ENCODE results near the gene ITGB4. TPM values are rescaled to one million over a fixed set of nuclear protein-coding genes. Genes with fewer than 3 reads are reported as not detected.
A peak's percentile ranks its signal among the peaks of the same experiment; 100 is the strongest.

The ITGB4 gene
- total and polyA plus RNA-seq, 9 of the 15 experiments (the other 6 are each of a cell fraction or from before 2014, with no cell fraction given) = 0.05 to 2.8 (median 0.76) TPM; not detected in 3

DNA sequence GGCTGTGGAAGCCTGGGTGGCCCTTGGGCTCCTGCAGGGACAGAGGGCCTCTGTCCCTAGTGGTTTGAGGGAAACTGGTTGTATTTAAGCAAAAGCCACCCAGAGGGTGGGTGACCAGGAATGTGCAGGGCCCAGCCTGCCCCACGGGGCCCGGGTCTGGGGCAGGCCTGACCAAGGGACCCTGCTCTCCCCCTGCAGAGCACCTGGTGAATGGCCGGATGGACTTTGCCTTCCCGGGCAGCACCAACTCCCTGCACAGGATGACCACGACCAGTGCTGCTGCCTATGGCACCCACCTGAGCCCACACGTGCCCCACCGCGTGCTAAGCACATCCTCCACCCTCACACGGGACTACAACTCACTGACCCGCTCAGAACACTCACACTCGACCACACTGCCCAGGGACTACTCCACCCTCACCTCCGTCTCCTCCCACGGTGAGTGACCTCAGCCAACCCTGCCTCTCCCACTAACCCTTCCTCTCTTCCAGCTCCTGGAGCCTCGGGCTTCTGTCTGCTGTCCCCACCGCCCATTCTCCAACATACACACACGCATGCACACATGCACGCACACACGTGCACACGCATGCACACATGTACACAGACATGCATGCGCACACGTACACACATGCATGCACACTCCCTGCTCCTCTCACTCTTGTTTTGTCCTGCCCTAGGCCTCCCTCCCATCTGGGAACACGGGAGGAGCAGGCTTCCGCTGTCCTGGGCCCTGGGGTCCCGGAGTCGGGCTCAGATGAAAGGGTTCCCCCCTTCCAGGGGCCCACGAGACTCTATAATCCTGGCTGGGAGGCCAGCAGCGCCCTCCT, 33.3 kb downstream of the ITGB4 start (continued):
- peak; percentile 51 for TF ChIP-seq EGR1 (conservative IDR thresholded peaks at IDR 0.05)
- TF ChIP-seq, protein P1, sequence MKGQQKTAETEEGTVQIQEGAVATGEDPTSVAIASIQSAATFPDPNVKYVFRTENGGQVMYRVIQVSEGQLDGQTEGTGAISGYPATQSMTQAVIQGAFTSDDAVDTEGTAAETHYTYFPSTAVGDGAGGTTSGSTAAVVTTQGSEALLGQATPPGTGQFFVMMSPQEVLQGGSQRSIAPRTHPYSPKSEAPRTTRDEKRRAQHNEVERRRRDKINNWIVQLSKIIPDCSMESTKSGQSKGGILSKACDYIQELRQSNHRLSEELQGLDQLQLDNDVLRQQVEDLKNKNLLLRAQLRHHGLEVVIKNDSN (CRISPR knock-in tag; IDR thresholded peaks at IDR 0.05) = peak; percentile 30; the same call in 1 of the 2 replicates
- peak; percentile 22 for TF ChIP-seq TBP (optimal IDR thresholded peaks at IDR 0.05; ENCODE audit: low read depth, low read length)
- TF ChIP-seq HSF4 (CRISPR knock-in tag; IDR thresholded peaks at IDR 0.05; ENCODE audit: borderline replicate concordance) = no peak
- TF ChIP-seq, protein P2, sequence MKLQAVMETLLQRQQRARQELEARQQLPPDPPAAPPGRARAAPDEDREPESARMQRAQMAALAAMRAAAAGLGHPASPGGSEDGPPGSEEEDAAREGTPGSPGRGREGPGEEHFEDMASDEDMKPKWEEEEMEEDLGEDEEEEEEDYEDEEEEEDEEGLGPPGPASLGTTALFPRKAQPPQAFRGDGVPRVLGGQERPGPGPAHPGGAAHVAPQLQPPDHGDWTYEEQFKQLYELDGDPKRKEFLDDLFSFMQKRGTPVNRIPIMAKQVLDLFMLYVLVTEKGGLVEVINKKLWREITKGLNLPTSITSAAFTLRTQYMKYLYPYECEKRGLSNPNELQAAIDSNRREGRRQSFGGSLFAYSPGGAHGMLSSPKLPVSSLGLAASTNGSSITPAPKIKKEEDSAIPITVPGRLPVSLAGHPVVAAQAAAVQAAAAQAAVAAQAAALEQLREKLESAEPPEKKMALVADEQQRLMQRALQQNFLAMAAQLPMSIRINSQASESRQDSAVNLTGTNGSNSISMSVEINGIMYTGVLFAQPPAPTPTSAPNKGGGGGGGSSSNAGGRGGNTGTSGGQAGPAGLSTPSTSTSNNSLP (IDR thresholded peaks at IDR 0.05; ENCODE audit: borderline replicate concordance, low read depth, low read length) = no peak
- TF ChIP-seq, protein P3, sequence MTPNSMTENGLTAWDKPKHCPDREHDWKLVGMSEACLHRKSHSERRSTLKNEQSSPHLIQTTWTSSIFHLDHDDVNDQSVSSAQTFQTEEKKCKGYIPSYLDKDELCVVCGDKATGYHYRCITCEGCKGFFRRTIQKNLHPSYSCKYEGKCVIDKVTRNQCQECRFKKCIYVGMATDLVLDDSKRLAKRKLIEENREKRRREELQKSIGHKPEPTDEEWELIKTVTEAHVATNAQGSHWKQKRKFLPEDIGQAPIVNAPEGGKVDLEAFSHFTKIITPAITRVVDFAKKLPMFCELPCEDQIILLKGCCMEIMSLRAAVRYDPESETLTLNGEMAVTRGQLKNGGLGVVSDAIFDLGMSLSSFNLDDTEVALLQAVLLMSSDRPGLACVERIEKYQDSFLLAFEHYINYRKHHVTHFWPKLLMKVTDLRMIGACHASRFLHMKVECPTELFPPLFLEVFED (CRISPR knock-in tag; conservative IDR thresholded peaks at IDR 0.05) = 0 out of 2 replicates have a peak, but pooled peaks have one; percentile 25
- peak; percentile 26; the same call in 1 of the 2 replicates for TF ChIP-seq BCOR (IDR thresholded peaks at IDR 0.05)
- no peak for TF ChIP-seq POLR2B (IDR thresholded peaks at IDR 0.05; ENCODE audit: low read depth, partially characterized antibody)
- TF ChIP-seq FOXA3 (CRISPR knock-in tag; conservative IDR thresholded peaks at IDR 0.05 in 1 of 2, IDR thresholded peaks at IDR 0.05 in 1 of 2) = no peak; a peak in 1 of 4 replicates
- TF ChIP-seq, protein P4, sequence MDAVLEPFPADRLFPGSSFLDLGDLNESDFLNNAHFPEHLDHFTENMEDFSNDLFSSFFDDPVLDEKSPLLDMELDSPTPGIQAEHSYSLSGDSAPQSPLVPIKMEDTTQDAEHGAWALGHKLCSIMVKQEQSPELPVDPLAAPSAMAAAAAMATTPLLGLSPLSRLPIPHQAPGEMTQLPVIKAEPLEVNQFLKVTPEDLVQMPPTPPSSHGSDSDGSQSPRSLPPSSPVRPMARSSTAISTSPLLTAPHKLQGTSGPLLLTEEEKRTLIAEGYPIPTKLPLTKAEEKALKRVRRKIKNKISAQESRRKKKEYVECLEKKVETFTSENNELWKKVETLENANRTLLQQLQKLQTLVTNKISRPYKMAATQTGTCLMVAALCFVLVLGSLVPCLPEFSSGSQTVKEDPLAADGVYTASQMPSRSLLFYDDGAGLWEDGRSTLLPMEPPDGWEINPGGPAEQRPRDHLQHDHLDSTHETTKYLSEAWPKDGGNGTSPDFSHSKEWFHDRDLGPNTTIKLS (IDR thresholded peaks at IDR 0.05; ENCODE audit: borderline replicate concordance, low read depth) = no peak
- TF ChIP-seq ZNF24 (IDR thresholded peaks at IDR 0.05) = no peak
- TF ChIP-seq ZBTB8A (IDR thresholded peaks at IDR 0.05; ENCODE audit: partially characterized antibody) = no peak
- TF ChIP-seq CBX1 (IDR thresholded peaks at IDR 0.05; ENCODE audit: low read depth) = no peak
- TF ChIP-seq LARP7 (IDR thresholded peaks at IDR 0.05) = no peak
- peak; percentile 27; the same call in 1 of the 2 replicates for TF ChIP-seq ZBTB7A (IDR thresholded peaks at IDR 0.05; ENCODE audit: borderline replicate concordance, control insufficient read depth, low read depth, low read length)
- TF ChIP-seq CTBP1 (IDR thresholded peaks at IDR 0.05; ENCODE audit: borderline replicate concordance) = 0 out of 2 replicates have a peak, but pooled peaks have one; percentile 22
- TF ChIP-seq, protein P5, sequence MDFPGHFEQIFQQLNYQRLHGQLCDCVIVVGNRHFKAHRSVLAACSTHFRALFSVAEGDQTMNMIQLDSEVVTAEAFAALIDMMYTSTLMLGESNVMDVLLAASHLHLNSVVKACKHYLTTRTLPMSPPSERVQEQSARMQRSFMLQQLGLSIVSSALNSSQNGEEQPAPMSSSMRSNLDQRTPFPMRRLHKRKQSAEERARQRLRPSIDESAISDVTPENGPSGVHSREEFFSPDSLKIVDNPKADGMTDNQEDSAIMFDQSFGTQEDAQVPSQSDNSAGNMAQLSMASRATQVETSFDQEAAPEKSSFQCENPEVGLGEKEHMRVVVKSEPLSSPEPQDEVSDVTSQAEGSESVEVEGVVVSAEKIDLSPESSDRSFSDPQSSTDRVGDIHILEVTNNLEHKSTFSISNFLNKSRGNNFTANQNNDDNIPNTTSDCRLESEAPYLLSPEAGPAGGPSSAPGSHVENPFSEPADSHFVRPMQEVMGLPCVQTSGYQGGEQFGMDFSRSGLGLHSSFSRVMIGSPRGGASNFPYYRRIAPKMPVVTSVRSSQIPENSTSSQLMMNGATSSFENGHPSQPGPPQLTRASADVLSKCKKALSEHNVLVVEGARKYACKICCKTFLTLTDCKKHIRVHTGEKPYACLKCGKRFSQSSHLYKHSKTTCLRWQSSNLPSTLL (IDR thresholded peaks at IDR 0.05) = no peak
- peak; percentile 36; the same call in 1 of the 2 replicates for TF ChIP-seq EP400 (IDR thresholded peaks at IDR 0.05)
- TF ChIP-seq RBM14 (IDR thresholded peaks at IDR 0.05; ENCODE audit: borderline replicate concordance, insufficient read depth, low read depth, low read length) = no peak

All from K562 (cell line).